GM12892 (cell line): ENCODE measurements around the gene RAD51AP2.

ENCODE experiments used
- POLR2A ChIP-seq: IDR thresholded peaks from 2 replicates; pipeline ENCODE4 v1.6.1; 2011; ENCODE audit warnings: low read depth, low read length, control low read depth
- POLR2AphosphoS5 ChIP-seq: IDR thresholded peaks from 2 replicates; pipeline ENCODE4 v1.6.1; 2011; ENCODE audit warnings: low read depth, low read length, control low read depth
- TAF1 ChIP-seq: IDR thresholded peaks from 2 replicates; pipeline ENCODE4 v1.6.1; 2011; ENCODE audit warnings: low read depth, mild to moderate bottlenecking, control low read depth, low read length, borderline replicate concordance

GRCh38 chr2:17521621-17522020, 3.4 kb upstream of the RAD51AP2 start:
- TF ChIP-seq POLR2A = no peak
- TF ChIP-seq POLR2AphosphoS5 = no peak
- no peak for TF ChIP-seq TAF1
